ENCODE data around the gene PIEZO1. TPM values are rescaled to one million over a fixed set of nuclear protein-coding genes. Genes with fewer than 3 reads are reported as not detected.

Gene PIEZO1
- total RNA-seq, 1 experiment from 2014 or later: 181 TPM

GRCh38 chr16:88743693-88744576 lies 41.1 kb downstream of the PIEZO1 start:
- DNase-seq (ENCODE audit: low read depth in 1 of 2, low spot score in 2 of 2): peak; percentile 65 to 84
- Histone ChIP-seq H3K27ac (no peak overlapping the region), H3K27me3 (replicated peaks) (no peaks in the 10 kb centered on the region), H3K4me3 (no peak overlapping the region), H3K36me3 (peaks cover 81% of the 10 kb centered on the region), H3K4me1 (replicated peaks) (no peaks in the 10 kb centered on the region; the same call in 1 of the 2 replicates), H3K9me3 (replicated peaks) (no peaks in the 10 kb centered on the region)

- H3K9me3 ChIP-seq (replicated peaks): no peaks in the 10 kb centered on the region
- no peak overlapping the region for H3K27ac ChIP-seq
- H3K4me3 ChIP-seq: no peak overlapping the region
- H3K4me1 ChIP-seq (replicated peaks): no peaks in the 10 kb centered on the region; the same call in 1 of the 2 replicates
- peaks cover 83% of the 10 kb centered on the region for H3K36me3 ChIP-seq
- no peaks in the 10 kb centered on the region for H3K27me3 ChIP-seq (replicated peaks)
- DNase-seq (ENCODE audit: low read depth in 1 of 2, low spot score in 2 of 2): no peak
These were observed 42.0 kb downstream of the PIEZO1 start for GRCh38 chr16:88742896-88743605.

- Histone ChIP-seq H3K27me3 (replicated peaks) (no peaks in the 10 kb centered on the region), H3K36me3 (peaks cover 86% of the 10 kb centered on the region), H3K27ac (no peak overlapping the region), H3K4me1 (replicated peaks) (peaks cover 4% of the 10 kb centered on the region; the same call in 1 of the 2 replicates), H3K4me3 (no peak overlapping the region), H3K9me3 (replicated peaks) (no peaks in the 10 kb centered on the region)
- no peak for DNase-seq (ENCODE audit: low read depth in 1 of 2, low spot score in 2 of 2)
These were observed 43.7 kb downstream of the PIEZO1 start for GRCh38 chr16:88741368-88741767.

- peaks cover 88% of the 10 kb centered on the region for H3K36me3 ChIP-seq
- H3K27me3 ChIP-seq (replicated peaks): no peaks in the 10 kb centered on the region
- H3K4me1 ChIP-seq (replicated peaks): peaks cover 4% of the 10 kb centered on the region; the same call in 1 of the 2 replicates
- no peaks in the 10 kb centered on the region for H3K9me3 ChIP-seq (replicated peaks)
- no peak for DNase-seq (ENCODE audit: low read depth in 1 of 2, low spot score in 2 of 2)
- no peak overlapping the region for H3K4me3 ChIP-seq
- no peak overlapping the region for H3K27ac ChIP-seq
These were observed 44.3 kb downstream of the PIEZO1 start for GRCh38 chr16:88740727-88741055.

- H3K36me3 ChIP-seq: peaks cover 90% of the 10 kb centered on the region
- H3K27ac ChIP-seq: no peak overlapping the region
- H3K4me1 ChIP-seq (replicated peaks): peaks cover 7% of the 10 kb centered on the region; the same call in 1 of the 2 replicates
- no peak for DNase-seq (ENCODE audit: low read depth in 1 of 2, low spot score in 2 of 2)
- H3K27me3 ChIP-seq (replicated peaks): no peaks in the 10 kb centered on the region
- no peak overlapping the region for H3K4me3 ChIP-seq
- no peaks in the 10 kb centered on the region for H3K9me3 ChIP-seq (replicated peaks)
These were observed 44.9 kb downstream of the PIEZO1 start for GRCh38 chr16:88739977-88740726.

GRCh38 chr16:88739139-88739976 lies 45.7 kb downstream of the PIEZO1 start:
- peaks cover 7% of the 10 kb centered on the region; the same call in 1 of the 2 replicates for H3K4me1 ChIP-seq (replicated peaks)
- no peak overlapping the region for H3K27ac ChIP-seq
- DNase-seq (ENCODE audit: low read depth in 1 of 2, low spot score in 2 of 2): no peak
- H3K9me3 ChIP-seq (replicated peaks): no peaks in the 10 kb centered on the region
- no peak overlapping the region for H3K4me3 ChIP-seq
- peaks cover 93% of the 10 kb centered on the region for H3K36me3 ChIP-seq
- H3K27me3 ChIP-seq (replicated peaks): no peaks in the 10 kb centered on the region

GRCh38 chr16:88738151-88739084 lies 46.6 kb downstream of the PIEZO1 start:
- Histone ChIP-seq H3K27ac (no peak overlapping the region), H3K27me3 (replicated peaks) (no peaks in the 10 kb centered on the region), H3K9me3 (replicated peaks) (no peaks in the 10 kb centered on the region), H3K4me1 (replicated peaks) (0 out of 2 replicates have a peak, but pooled peaks cover 7% of the 10 kb centered on the region), H3K36me3 (peaks cover 93% of the 10 kb centered on the region), H3K4me3 (no peak overlapping the region)
- no peak for DNase-seq (ENCODE audit: low read depth in 1 of 2, low spot score in 2 of 2)

- Histone ChIP-seq H3K36me3 (peaks cover 93% of the 10 kb centered on the region), H3K4me3 (0 out of 2 replicates have a peak overlapping the region, but pooled peaks have one; percentile 3), H3K4me1 (replicated peaks) (0 out of 2 replicates have a peak, but pooled peaks cover 7% of the 10 kb centered on the region), H3K27ac (no peak overlapping the region), H3K27me3 (replicated peaks) (no peaks in the 10 kb centered on the region), H3K9me3 (replicated peaks) (no peaks in the 10 kb centered on the region)
- DNase-seq (ENCODE audit: low read depth in 1 of 2, low spot score in 2 of 2): peak; percentile 55 to 81
These were observed 47.5 kb downstream of the PIEZO1 start for GRCh38 chr16:88737298-88738150.

- Histone ChIP-seq H3K27me3 (replicated peaks) (no peaks in the 10 kb centered on the region), H3K27ac (no peak overlapping the region), H3K9me3 (replicated peaks) (no peaks in the 10 kb centered on the region), H3K36me3 (peaks cover 95% of the 10 kb centered on the region), H3K4me3 (no peak overlapping the region), H3K4me1 (replicated peaks) (0 out of 2 replicates have a peak, but pooled peaks cover 7% of the 10 kb centered on the region)
- no peak for DNase-seq (ENCODE audit: low read depth in 1 of 2, low spot score in 2 of 2)
These were observed 48.5 kb downstream of the PIEZO1 start for GRCh38 chr16:88736496-88736895.

- no peak for DNase-seq (ENCODE audit: low read depth in 1 of 2, low spot score in 2 of 2)
- Histone ChIP-seq H3K27ac (no peak overlapping the region), H3K9me3 (replicated peaks) (no peaks in the 10 kb centered on the region), H3K36me3 (peaks cover 96% of the 10 kb centered on the region), H3K27me3 (replicated peaks) (no peaks in the 10 kb centered on the region), H3K4me1 (replicated peaks) (0 out of 2 replicates have a peak, but pooled peaks cover 7% of the 10 kb centered on the region), H3K4me3 (no peak overlapping the region)
These were observed 48.9 kb downstream of the PIEZO1 start for GRCh38 chr16:88736088-88736487.

- peaks cover 96% of the 10 kb centered on the region for H3K36me3 ChIP-seq
These were observed 49.4 kb downstream of the PIEZO1 start for GRCh38 chr16:88735616-88736015.

More at GRCh38 chr16:88735616-88736015, 49.4 kb downstream of the PIEZO1 start:
- Histone ChIP-seq H3K27ac (no peak overlapping the region), H3K4me3 (no peak overlapping the region), H3K9me3 (replicated peaks) (no peaks in the 10 kb centered on the region), H3K4me1 (replicated peaks) (0 out of 2 replicates have a peak, but pooled peaks cover 7% of the 10 kb centered on the region), H3K27me3 (replicated peaks) (no peaks in the 10 kb centered on the region)
- no peak for DNase-seq (ENCODE audit: low read depth in 1 of 2, low spot score in 2 of 2)

Measured in SJSA1 (cell line).